ENCODE data around the gene INIP. TPM values are rescaled to one million over a fixed set of nuclear protein-coding genes. Genes with fewer than 3 reads are reported as not detected.

INIP gene
- total RNA-seq, 1 experiment from 2014 or later = 31.9 TPM

DNA sequence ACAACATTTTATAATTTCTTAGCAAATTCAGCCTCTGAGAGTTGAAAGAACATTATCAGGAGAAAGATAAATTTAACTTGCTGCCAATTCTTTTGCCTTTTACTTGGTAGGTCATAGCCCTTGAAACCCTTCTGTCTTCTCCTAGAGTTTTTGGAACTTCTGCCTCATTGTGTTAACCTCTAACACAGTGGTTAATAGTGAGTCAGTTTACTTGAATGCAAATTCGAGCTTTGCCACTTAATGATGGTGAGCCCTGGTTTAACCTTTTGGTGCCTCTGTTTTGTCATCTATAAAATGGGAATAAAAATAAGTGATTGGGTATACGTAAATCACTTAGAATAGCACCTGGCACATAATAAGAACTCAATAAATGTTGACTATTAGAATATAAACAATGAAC, 1.8 kb upstream of the INIP start:
- Mint-ChIP-seq H3K36me3 (ENCODE audit: insufficient read depth, unreplicated experiment) (peaks cover 6% of the 10 kb centered on the region), H3K27me3 (ENCODE audit: insufficient read depth, unreplicated experiment) (no peaks in the 10 kb centered on the region), H3K27ac (ENCODE audit: unreplicated experiment) (no peak overlapping the region), H3K9me3 (ENCODE audit: unreplicated experiment) (no peaks in the 10 kb centered on the region), H3K4me3 (ENCODE audit: unreplicated experiment) (no peak overlapping the region), H3K4me1 (ENCODE audit: low read depth, unreplicated experiment) (peaks cover 7% of the 10 kb centered on the region)
- Histone ChIP-seq H3K4me3 (ENCODE audit: low read depth, low read length) (no peak overlapping the region), H3K9me3 (no peaks in the 10 kb centered on the region), H3K27me3 (replicated peaks; ENCODE audit: control insufficient read depth, insufficient read depth, low read length) (no peaks in the 10 kb centered on the region), H3K4me1 (no peaks in the 10 kb centered on the region), H3K36me3 (ENCODE audit: control insufficient read depth, insufficient read depth, low read length) (no peaks in the 10 kb centered on the region)
- intact Hi-C loops (cut with micrococcal nuclease; ENCODE audit: unreplicated experiment) = loop anchor here (5.0 kb wide), 1 partner anchor 103 kb away; no protein-coding TSS in a partner anchor
- no TSS peak for BruUV-seq (replicated peaks)
- ChIA-PET CTCF (no interaction called here), POLR2A (interaction anchor here (0.6 kb wide), 1 partner anchor 32 kb away, joined by 3 read pairs; no protein-coding TSS in a partner anchor)
- DNase-seq = no peak
- TF ChIP-seq, protein P1, sequence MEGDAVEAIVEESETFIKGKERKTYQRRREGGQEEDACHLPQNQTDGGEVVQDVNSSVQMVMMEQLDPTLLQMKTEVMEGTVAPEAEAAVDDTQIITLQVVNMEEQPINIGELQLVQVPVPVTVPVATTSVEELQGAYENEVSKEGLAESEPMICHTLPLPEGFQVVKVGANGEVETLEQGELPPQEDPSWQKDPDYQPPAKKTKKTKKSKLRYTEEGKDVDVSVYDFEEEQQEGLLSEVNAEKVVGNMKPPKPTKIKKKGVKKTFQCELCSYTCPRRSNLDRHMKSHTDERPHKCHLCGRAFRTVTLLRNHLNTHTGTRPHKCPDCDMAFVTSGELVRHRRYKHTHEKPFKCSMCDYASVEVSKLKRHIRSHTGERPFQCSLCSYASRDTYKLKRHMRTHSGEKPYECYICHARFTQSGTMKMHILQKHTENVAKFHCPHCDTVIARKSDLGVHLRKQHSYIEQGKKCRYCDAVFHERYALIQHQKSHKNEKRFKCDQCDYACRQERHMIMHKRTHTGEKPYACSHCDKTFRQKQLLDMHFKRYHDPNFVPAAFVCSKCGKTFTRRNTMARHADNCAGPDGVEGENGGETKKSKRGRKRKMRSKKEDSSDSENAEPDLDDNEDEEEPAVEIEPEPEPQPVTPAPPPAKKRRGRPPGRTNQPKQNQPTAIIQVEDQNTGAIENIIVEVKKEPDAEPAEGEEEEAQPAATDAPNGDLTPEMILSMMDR (IDR thresholded peaks at IDR 0.05; ENCODE audit: insufficient read depth in 1 of 2, low read depth in 1 of 2, low read length in 1 of 2, severe bottlenecking in 1 of 2, unreplicated experiment in 1 of 2) = no peak

DNA sequence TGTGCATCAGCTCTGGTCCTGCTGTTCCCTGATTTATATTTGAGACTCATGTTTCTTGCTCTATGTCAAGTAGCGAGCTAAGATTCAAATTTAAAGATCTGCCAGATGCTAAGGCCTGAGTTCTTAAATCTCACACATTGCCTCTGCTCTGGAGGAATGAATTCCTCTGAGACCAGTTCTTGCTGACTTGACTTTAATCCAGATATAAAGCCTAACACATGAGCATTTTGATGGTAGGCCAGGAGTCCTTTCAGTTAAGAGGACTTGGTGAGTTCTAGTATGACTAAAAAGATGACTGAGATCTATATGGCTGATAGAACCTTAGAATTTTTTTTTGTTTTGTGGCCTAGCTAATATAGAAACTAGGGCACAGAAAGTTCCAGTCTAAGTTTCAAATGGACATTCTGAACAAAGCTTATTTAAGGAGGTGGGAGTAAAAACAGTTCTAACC, 1.3 kb upstream of the INIP start:
- Mint-ChIP-seq H3K9me3 (ENCODE audit: unreplicated experiment) (no peaks in the 10 kb centered on the region), H3K4me1 (ENCODE audit: low read depth, unreplicated experiment) (peaks cover 7% of the 10 kb centered on the region), H3K27me3 (ENCODE audit: insufficient read depth, unreplicated experiment) (no peaks in the 10 kb centered on the region), H3K4me3 (ENCODE audit: unreplicated experiment) (peak overlapping the region; percentile 88), H3K27ac (ENCODE audit: unreplicated experiment) (no peak overlapping the region), H3K36me3 (ENCODE audit: insufficient read depth, unreplicated experiment) (peaks cover 6% of the 10 kb centered on the region)
- H3K36me3 ChIP-seq (ENCODE audit: control insufficient read depth, insufficient read depth, low read length) = no peaks in the 10 kb centered on the region
- H3K27me3 ChIP-seq (replicated peaks; ENCODE audit: control insufficient read depth, insufficient read depth, low read length) = no peaks in the 10 kb centered on the region
- H3K4me1 ChIP-seq = no peaks in the 10 kb centered on the region
- ChIA-PET POLR2A (no interaction called here), CTCF (interaction anchor here (1.4 to 1.7 kb wide), 2 partner anchors 18 to 74 kb away, joined by 7 to 18 read pairs; no protein-coding TSS in a partner anchor)
- intact Hi-C loops (cut with micrococcal nuclease; ENCODE audit: unreplicated experiment) = loop anchor here (5.0 kb wide), 1 partner anchor 103 kb away; no protein-coding TSS in a partner anchor
- no peaks in the 10 kb centered on the region for H3K9me3 ChIP-seq
- DNase-seq = no peak
- TF ChIP-seq, protein P1 (IDR thresholded peaks at IDR 0.05; ENCODE audit: insufficient read depth in 1 of 2, low read depth in 1 of 2, low read length in 1 of 2, severe bottlenecking in 1 of 2, unreplicated experiment in 1 of 2) = no peak
- H3K4me3 ChIP-seq (ENCODE audit: low read depth, low read length) = no peak overlapping the region
- BruUV-seq (replicated peaks) = no TSS peak

DNA sequence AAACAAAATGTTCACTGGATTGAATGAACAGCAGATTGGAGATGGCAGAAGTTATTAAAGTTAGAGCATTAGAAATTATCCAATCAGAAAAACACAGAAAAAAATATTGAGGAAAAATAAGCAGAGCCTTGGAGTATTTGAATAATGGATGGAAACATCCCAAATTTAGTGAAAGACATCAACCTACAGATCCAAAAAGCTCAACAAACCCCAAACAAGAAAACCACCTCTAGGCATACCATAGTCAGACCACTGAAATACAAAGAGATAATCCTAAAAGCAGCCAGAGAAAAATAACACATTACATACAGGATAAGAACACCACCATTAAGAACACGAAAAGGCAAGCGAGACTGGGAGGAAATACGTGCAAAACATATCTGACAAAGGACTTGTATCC, 5.2 kb downstream of the INIP start:
- peaks cover 18% of the 10 kb centered on the region for H3K36me3 Mint-ChIP-seq (ENCODE audit: insufficient read depth, unreplicated experiment)
- CTCF ChIA-PET = no interaction called here
- Histone ChIP-seq H3K36me3 (ENCODE audit: control insufficient read depth, insufficient read depth, low read length) (no peaks in the 10 kb centered on the region), H3K4me3 (ENCODE audit: low read depth, low read length) (no peak overlapping the region), H3K27me3 (replicated peaks; ENCODE audit: control insufficient read depth, insufficient read depth, low read length) (no peaks in the 10 kb centered on the region), H3K9me3 (no peaks in the 10 kb centered on the region), H3K4me1 (no peaks in the 10 kb centered on the region)
- no peak for DNase-seq
- no TSS peak for BruUV-seq (replicated peaks)
- H3K4me3 Mint-ChIP-seq (ENCODE audit: unreplicated experiment) = no peak overlapping the region
- H3K4me1 Mint-ChIP-seq (ENCODE audit: low read depth, unreplicated experiment) = peaks cover 6% of the 10 kb centered on the region
- intact Hi-C loops (cut with micrococcal nuclease; ENCODE audit: unreplicated experiment) = no loop called here
- H3K27me3 Mint-ChIP-seq (ENCODE audit: insufficient read depth, unreplicated experiment) = no peaks in the 10 kb centered on the region
- POLR2A ChIA-PET = no interaction called here
- TF ChIP-seq, protein P1 (IDR thresholded peaks at IDR 0.05; ENCODE audit: insufficient read depth in 1 of 2, low read depth in 1 of 2, low read length in 1 of 2, severe bottlenecking in 1 of 2, unreplicated experiment in 1 of 2) = no peak
- H3K9me3 Mint-ChIP-seq (ENCODE audit: unreplicated experiment) = no peaks in the 10 kb centered on the region
- no peak overlapping the region for H3K27ac Mint-ChIP-seq (ENCODE audit: unreplicated experiment)
